Calu3 (cell line): ENCODE measurements around the gene AJAP1. TPM values are rescaled to one million over a fixed set of nuclear protein-coding genes. Genes with fewer than 3 reads are reported as not detected.

Experiments
- BruUV-seq: library from RNA; stranded (reverse); fragments of 400-500 nt; replicated peaks from 2 replicates; lab custom pipeline; 2021; lab: Mats Ljungman, UMichigan
- CTCF ChIA-PET: fragments of 300-600 bp; sonication (Branson Sonifier 250); formaldehyde crosslinking; loops from one replicate; lab custom pipeline; 2022; ENCODE audit warnings: antibody characterized with exemption; lab: Charles Lee
- DNase-seq: peaks from one replicate; pipeline ENCODE4 v3.0.0; 2022
- H3K27ac Mint-ChIP-seq: one replicate; pipeline ENCODE4 v1.8.0; 2022; ENCODE audit warnings: mixed read lengths; ENCODE audit not compliant: unreplicated experiment
- H3K27me3 Mint-ChIP-seq: one replicate; pipeline ENCODE4 v1.8.0; 2022; ENCODE audit warnings: mixed read lengths; ENCODE audit not compliant: unreplicated experiment
- H3K36me3 Mint-ChIP-seq: one replicate; pipeline ENCODE4 v1.8.0; 2022; ENCODE audit warnings: mild to moderate bottlenecking, moderate library complexity, mixed read lengths; ENCODE audit not compliant: insufficient read depth, unreplicated experiment
- H3K4me1 Mint-ChIP-seq: one replicate; pipeline ENCODE4 v1.8.0; 2022; ENCODE audit warnings: mild to moderate bottlenecking, low read depth, mixed read lengths; ENCODE audit not compliant: unreplicated experiment
- H3K4me3 Mint-ChIP-seq: one replicate; pipeline ENCODE4 v1.8.0; 2022; ENCODE audit warnings: mild to moderate bottlenecking, low read depth, moderate library complexity, mixed read lengths; ENCODE audit not compliant: unreplicated experiment
- H3K9me3 Mint-ChIP-seq: one replicate; pipeline ENCODE4 v1.8.0; 2022; ENCODE audit warnings: low read depth, mixed read lengths; ENCODE audit not compliant: unreplicated experiment
- CTCF ChIP-seq: fragments of 200-600 bp; IDR thresholded peaks from one replicate; pipeline ENCODE4 v1.8.0; 2022; ENCODE audit warnings: antibody characterized with exemption; ENCODE audit not compliant: unreplicated experiment
- intact Hi-C: fragments of 100-400 bp; cut with micrococcal nuclease; formaldehyde crosslinking; loops from one replicate; pipeline ENCODE4 v1.10.0; 2022; ENCODE audit not compliant: unreplicated experiment
- total RNA-seq: library from RNA; stranded (reverse); gene quantifications from 2 replicates; pipeline ENCODE4 v1.2.3, GENCODE V29; 2022

The AJAP1 gene
- total RNA-seq, 1 experiment from 2014 or later, result not detected

- Mint-ChIP-seq H3K27me3 (no peaks in the 10 kb centered on the region), H3K4me1 (no peaks in the 10 kb centered on the region), H3K9me3 (peaks cover 6% of the 10 kb centered on the region), H3K27ac (no peak overlapping the region), H3K36me3 (no peaks in the 10 kb centered on the region), H3K4me3 (no peak overlapping the region)
- no peak for TF ChIP-seq CTCF
- no TSS peak for BruUV-seq
- no peak for DNase-seq
- CTCF ChIA-PET, result no interaction called here
- intact Hi-C loops, result no loop called here
Measured at GRCh38 chr1:4684136-4684535, 29.7 kb downstream of the AJAP1 start.

GRCh38 chr1:4684864-4685522, 30.6 kb downstream of the AJAP1 start:
- DNase-seq, result no peak
- no peak overlapping the region for H3K4me3 Mint-ChIP-seq
- H3K27ac Mint-ChIP-seq, result no peak overlapping the region
- peaks cover 6% of the 10 kb centered on the region for H3K9me3 Mint-ChIP-seq
- no peaks in the 10 kb centered on the region for H3K27me3 Mint-ChIP-seq
- TF ChIP-seq CTCF, result no peak
- no peaks in the 10 kb centered on the region for H3K36me3 Mint-ChIP-seq
- H3K4me1 Mint-ChIP-seq, result no peaks in the 10 kb centered on the region
- CTCF ChIA-PET, result no interaction called here
- BruUV-seq, result no TSS peak
- intact Hi-C loops, result no loop called here

GRCh38 chr1:4685523-4685865, 31.1 kb downstream of the AJAP1 start:
- Mint-ChIP-seq H3K4me3 (no peak overlapping the region), H3K36me3 (no peaks in the 10 kb centered on the region), H3K27ac (no peak overlapping the region), H3K27me3 (no peaks in the 10 kb centered on the region), H3K9me3 (peaks cover 6% of the 10 kb centered on the region), H3K4me1 (no peaks in the 10 kb centered on the region)
- DNase-seq, result no peak
- intact Hi-C loops, result no loop called here
- CTCF ChIA-PET, result no interaction called here
- no peak for TF ChIP-seq CTCF
- BruUV-seq, result no TSS peak

GRCh38 chr1:4687943-4688342, 33.5 kb downstream of the AJAP1 start:
- Mint-ChIP-seq H3K4me3 (no peak overlapping the region), H3K9me3 (peaks cover 6% of the 10 kb centered on the region), H3K36me3 (no peaks in the 10 kb centered on the region), H3K27ac (no peak overlapping the region), H3K27me3 (no peaks in the 10 kb centered on the region), H3K4me1 (no peaks in the 10 kb centered on the region)
- intact Hi-C loops, result no loop called here
- TF ChIP-seq CTCF, result no peak
- BruUV-seq, result no TSS peak
- DNase-seq, result no peak
- CTCF ChIA-PET, result no interaction called here
